NCI-H1092 treated with DMSO at 0.1 percent for 48 hours (cell line): ENCODE data around the gene NFIB.

Source experiments
- DNase-seq: peaks from one replicate; lab custom pipeline; 2025; lab: John Stamatoyannopoulos, UW

NFIB gene

GRCh38 chr9:14148501-14149103 lies 165.3 kb downstream of the NFIB start:
- DNase-seq = no peak

GRCh38 chr9:14147738-14148137 lies 166.2 kb downstream of the NFIB start:
- DNase-seq = no peak

DNA sequence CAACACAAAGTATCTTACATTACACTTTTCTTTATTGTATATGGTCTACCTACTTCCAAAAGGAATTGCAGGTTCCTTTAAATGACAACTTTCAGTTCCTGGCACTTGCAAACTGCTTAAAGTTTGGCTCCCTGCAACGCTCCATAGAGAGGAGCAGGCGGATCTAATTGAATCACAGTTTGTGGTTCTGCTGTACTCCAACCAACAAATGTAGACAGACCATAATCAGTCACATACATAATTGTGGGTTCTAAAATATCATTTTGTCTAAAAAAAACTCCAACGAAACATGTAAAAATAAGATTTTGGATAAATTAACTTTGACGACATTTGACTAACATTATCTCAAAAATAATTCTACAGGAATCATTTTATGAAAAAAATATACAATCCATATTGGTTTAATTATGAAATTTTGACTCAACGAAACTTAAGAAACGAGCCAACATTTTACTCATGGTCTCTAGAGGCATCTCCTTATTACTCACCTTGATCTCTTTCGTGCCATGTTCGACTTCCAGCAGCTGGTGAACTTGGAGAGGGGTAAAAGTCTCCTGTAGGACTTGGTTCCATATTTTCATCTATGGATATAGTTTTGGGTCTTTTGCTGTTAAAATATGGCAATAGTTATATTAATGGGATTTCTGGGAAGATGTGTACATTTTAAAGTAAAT lies 167.6 kb downstream of the NFIB start:
- DNase-seq = no peak

- no peak for DNase-seq
Observed at GRCh38 chr9:14144215-14144614, 169.7 kb downstream of the NFIB start.

DNA sequence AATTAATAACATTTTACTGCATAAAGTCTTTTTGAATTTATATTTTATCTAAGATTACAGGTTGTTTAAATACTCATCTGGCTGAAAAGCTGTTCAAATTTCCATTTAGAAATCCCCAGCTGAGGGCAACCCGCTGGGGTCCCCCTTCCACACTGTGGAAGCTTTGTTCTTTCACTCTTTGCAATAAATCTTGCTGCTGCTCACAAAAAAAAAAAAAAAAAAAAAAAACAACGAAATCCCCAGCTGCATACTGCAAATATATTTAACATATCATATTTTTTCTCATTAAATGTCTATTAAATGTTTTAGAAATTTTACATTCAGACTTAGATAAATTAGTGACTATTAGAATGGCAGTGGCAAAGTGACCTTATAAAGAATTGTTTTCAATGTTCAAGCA lies 172.2 kb downstream of the NFIB start:
- no peak for DNase-seq

DNA sequence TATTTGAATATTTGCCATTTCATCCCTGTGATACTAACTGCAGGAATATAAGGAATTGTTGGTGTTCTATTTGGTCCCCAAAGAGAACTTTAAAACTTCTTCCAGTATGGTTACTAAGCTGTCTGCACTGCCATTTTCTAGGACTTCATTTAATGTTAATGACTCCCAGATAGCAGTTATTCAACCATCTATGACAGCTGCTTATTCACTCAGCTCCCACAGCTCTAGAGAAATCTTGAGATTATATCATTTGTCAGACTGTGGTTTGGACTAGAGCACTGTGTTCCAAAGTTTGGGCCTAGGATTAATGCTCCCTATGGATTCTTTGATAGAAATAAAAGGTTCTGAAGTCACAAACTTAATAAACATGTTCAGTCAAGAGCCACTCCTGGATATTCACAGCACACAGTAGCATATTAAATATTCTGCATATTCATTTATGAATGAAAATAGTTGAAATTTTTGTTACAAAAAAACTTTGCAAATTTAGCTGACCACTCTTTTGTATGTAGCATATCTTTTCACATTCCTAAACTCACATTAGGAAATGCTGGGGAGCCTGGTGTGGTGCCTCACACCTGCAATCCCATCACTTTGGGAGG lies 173.7 kb downstream of the NFIB start:
- DNase-seq = no peak

GRCh38 chr9:14139287-14139686 lies 174.7 kb downstream of the NFIB start:
- no peak for DNase-seq

DNA sequence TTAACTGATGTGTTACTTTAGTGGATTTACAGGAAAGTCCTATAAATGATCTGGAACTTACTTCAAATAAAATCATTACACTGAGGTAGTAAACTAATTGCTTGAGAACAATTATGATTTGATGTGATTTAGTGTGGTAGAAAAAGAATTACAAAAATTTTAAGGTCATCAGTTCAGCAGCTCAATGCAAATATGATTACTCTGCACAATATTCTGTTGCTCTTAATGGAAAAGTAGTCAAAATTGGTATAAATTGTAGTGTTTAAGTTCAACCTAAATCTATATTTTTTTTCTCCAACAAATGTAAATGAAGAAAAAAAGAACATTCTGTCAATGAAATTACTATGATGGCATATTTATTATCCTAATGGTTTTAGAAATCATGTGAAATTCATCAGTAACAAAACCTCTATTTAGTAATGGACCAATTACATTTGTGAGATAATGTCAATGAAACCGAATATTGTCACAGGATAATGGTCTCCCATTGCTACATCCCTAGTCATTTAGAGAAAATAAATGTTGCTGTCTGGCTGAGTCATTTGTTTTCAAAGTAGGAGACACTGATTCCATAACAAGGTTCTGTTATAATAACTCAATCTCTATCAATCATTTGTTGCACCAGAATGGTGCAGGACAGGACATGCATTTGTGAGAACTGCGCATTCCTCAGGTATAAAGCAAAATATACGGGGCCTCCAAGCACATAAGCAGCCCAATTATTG lies 177.1 kb downstream of the NFIB start:
- no peak for DNase-seq

DNA sequence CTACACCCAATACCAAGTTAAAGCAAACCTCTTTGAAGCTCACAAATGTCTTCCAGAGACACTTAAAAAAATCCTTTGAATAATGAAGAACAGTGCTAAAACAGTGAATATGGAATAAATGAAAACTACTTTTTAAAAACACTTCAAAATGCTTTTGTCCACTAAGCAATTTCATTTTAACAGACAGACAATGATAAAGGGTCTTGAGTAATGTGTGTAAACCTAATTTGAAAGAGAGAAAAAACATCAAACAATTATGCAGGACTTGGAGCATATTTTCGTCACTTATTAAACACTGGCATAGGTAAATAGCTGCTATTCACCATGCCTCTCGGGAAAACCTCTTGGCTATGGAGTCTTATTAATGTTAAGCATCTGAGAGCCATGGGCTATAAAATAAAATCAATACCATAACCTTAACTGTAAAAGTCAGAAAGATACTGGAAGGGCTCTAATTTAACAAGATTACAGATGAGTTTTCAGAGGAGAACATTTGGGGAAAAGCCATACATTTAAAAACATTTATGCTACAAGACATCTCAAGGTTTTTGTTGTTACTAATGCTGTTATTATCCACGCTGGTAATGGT lies 177.8 kb downstream of the NFIB start:
- DNase-seq = peak; percentile 60

DNA sequence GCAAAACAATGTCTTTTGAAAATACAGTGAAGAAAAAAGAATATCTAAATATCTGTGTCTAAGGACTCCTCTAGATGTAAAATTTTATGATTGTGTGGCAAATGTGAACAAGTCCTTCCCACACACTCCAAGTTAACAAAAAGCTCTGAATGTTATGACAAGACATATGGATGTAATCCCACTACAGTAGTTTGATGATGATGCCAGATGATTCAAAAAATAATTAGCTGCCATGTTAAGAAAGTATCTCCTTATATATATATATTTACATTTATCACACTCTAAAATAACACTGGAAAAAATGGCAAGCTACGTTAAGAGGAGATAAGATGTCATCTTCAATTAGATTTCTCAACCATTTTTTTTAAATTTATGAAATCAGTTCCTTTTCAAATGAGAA lies 178.5 kb downstream of the NFIB start:
- no peak for DNase-seq

DNA sequence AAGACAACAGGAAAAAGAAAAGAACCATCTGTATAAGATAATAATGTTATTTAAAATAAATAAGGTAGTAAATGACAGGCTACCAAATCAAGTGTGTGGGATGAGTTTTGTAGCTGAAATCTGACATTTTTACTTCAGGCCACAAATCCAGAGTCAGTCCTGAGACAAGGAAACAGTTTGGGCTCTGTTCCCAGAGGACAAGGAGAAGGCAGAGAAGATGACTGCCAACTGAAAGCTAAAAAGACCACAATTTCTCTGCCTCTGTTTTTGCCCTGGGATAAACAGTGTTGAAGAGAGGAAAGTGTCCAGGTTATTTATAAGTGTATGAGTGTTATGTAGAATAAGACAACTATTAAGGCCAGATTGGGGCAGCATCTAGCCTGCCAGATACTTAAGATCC lies 180.5 kb downstream of the NFIB start:
- DNase-seq = no peak

GRCh38 chr9:14132775-14133174 lies 181.2 kb downstream of the NFIB start:
- no peak for DNase-seq

DNA sequence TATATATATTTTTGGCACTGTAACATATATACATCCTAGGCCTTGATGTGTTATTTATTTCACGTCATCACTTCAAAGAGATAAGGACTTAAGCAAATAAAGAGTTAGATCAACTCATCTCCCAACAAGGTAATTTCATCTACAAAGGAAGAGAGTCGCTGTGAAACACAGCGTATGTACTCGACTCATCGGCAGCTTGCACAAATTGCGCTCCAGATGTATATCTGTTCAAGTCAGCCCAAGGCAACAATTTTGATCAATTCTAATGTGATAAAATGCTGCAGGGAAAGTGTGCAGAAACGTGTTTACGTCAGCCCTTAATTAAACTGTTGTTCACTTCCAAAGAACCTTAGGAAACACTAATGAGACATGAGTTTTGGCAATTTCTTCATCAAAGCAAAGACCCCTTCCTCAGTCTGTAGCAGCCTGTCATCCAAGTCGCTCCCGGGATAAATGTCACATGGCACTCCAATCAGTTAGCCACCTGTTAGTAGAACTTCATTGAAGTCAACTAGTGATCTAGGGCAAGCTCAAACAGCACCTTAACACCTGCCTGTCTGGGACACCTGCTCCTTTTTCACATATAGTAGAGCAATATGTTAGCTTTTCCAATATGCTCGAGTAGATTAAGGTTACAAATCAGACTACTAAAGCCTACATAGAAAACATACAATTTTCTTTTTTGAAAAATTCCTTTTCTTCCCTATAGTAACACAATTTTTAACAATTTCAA lies 182.4 kb downstream of the NFIB start:
- no peak for DNase-seq

- DNase-seq = no peak
Observed at GRCh38 chr9:14127656-14128055, 186.3 kb downstream of the NFIB start.

DNA sequence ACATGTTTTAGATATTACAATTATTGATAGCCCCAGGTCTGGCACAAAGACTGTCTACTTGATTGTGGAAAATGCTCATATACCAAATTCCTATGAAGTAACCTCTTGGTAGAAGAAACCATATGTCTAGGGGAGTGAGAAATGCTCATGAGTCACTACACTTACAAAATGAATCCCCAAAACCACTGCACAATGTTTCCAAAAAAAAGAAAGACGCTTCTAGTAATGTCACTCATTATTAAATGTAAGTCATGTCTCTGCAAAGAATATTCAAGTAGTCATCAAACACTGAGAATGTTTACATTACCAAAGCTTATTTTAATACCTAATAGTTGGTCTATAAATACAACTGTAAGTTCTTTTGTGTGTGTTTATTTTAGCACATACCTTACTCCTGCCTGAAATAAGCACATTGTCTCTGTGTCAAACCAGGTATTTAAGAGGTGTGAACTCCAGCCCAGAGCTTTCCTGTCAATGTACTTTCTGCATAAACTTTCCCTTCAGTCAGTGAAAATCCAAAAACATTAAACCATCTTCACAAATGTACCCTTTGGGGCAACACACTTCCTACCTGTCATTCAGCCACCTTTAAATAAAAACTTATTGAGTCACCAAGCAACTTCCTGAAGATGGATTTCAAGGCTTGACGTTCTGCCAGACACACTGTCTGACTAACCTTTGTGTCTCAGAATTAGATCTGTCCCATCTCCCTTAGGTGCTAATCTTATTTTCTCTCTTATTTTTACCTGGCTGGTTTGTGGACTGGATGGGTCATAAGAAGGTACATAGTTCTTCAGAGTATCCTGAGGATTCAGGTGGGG lies 194.0 kb downstream of the NFIB start:
- no peak for DNase-seq

GRCh38 chr9:14112226-14112625 lies 201.7 kb downstream of the NFIB start:
- no peak for DNase-seq

DNA sequence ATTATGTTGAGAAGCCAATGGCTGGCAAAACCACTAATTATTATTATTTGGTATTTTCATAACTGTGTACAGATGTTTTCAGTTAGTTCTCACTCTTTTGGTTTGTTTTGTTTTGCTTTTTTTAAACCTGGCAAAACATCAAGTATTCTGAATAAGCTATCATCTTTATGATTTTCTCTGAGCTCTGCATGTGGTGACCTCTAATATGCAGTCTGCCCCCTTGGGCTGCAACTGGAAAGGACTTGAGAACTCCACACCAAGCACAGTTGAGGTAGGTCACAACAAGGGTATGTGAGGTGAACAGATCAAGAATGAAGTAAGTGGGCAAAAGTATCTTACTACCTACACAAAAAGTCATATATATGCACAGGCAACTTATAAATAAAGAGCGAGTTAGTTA lies 202.2 kb downstream of the NFIB start:
- no peak for DNase-seq

DNA sequence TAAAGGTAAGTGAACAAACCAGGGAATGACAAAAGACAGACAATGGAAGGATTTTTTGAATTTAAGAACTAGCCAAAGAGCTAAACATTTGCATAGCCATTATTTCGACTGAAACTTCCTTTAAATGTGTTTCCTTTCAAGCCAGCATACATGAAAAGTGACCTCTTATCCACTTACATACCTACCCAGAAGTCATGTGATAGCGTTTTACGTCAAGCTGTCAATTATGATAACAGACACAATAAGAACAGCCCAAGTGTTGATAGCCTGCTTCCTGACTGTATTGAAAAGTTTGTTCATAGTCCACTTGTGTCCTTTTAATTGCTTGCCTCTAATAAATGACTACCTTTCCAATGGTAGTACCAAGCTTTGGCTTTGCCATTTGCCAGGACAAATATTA lies 206.0 kb downstream of the NFIB start:
- no peak for DNase-seq

DNA sequence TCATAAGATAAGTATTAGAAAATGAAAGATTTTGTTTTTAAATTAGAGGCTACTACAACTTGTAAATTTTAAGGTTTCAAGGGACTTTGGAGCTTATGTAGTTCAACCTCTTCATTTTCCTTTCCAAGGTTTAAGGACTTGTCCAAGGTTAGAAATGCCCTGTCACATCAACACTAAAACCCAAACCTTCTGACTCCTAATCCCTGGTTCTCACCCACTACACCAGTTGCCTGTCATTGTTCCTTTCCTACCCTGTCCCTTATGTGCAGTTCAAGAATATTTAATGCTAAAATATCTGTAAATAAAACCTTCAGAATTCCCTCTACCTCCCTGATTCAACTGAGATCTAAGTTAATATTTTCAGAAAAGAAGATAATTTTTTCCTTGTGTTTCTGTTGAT lies 206.4 kb downstream of the NFIB start:
- no peak for DNase-seq

DNA sequence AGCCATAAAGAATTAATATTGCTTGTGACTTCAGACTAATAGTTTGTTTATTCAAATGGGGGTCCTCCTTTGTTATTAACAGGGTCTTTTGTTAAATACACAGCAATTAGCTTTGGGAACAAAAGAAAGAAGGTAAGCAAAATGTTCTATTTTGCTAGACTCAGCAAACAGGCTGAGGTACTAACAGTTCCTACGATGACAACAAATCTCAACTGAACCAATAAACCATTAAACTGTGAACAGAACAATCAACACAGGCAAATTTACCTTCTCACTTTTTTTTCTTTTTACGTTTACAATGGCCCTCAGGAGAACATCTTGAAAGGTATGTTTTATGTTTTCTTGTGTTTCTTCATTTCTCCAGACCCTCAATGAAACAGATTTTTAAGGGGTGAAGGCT lies 207.2 kb downstream of the NFIB start:
- DNase-seq = peak; percentile 47

GRCh38 chr9:14104496-14104895 lies 209.4 kb downstream of the NFIB start:
- DNase-seq = no peak
